HCT116 (cell line): ENCODE data around the gene ACSM3. TPM values are rescaled to one million over a fixed set of nuclear protein-coding genes. Genes with fewer than 3 reads are reported as not detected.

Experiments used
- ATAC-seq: fragments of 200-7000 bp; cut with Tn5 transposase; 2 replicates; pipeline ENCODE4 v1.9.1; 2020; ENCODE audit warnings: mild to moderate bottlenecking, moderate library complexity
- BruUV-seq: library from RNA; stranded (reverse); fragments of 400-500 nt; replicated peaks from 2 replicates; lab custom pipeline; 2021; lab: Mats Ljungman, UMichigan
- CTCF ChIA-PET: fragments of 300-600 bp; sonication (Branson Sonifier 250); formaldehyde crosslinking; loops from one replicate; lab custom pipeline; 2021; ENCODE audit warnings: antibody characterized with exemption; lab: Charles Lee
- POLR2A ChIA-PET: fragments of 300-600, 350-600 bp; sonication (Branson Sonifier 250); formaldehyde crosslinking; loops from one replicate; lab custom pipeline; 2021; ENCODE audit warnings: antibody characterized with exemption; lab: Charles Lee
- RAD21 ChIA-PET, 2 experiments: fragments of 300-600 bp; sonication (Branson Sonifier 250); formaldehyde crosslinking; loops; one replicate each; lab custom pipeline; 2023; ENCODE audit warnings: low total read pairs in 2 of 2; ENCODE audit not compliant: uncharacterized antibody in 2 of 2, unreplicated experiment in 2 of 2, low non-redundant PET in 1 of 2; lab: Charles Lee
- DNase-seq: peaks from one replicate; pipeline ENCODE4 v3.0.0-alpha.2; 2010; ENCODE audit warnings: low read depth, low spot score
- H2AFZ ChIP-seq: fragments of 200-600 bp; shearing (Covaris generic), sonication (generic); 2 replicates; pipeline ENCODE4 v1.6.1; 2017; ENCODE audit warnings: low read depth, mixed run types, mixed read lengths, antibody characterized with exemption, low read length; ENCODE audit not compliant: poor library complexity, severe bottlenecking
- H3K27ac ChIP-seq: 2 replicates; pipeline ENCODE4 v1.5.1; 2012; ENCODE audit warnings: low read depth, low read length
- H3K27me3 ChIP-seq: fragments of 200-600 bp; sonication (generic); 2 replicates; pipeline ENCODE4 v1.6.1; 2016; ENCODE audit warnings: mixed run types, low read length, mixed read lengths; ENCODE audit not compliant: insufficient read depth
- H3K36me3 ChIP-seq, 2 experiments: fragments of 200-500 bp in 1 of 2; fragments of 200-600 bp in 1 of 2; sonication (Bioruptor generic) in 1 of 2; sonication (generic) in 1 of 2; 2 replicates each; pipeline versions ENCODE4 v1.5.1 to v1.6.1; 2014 to 2016; ENCODE audit warnings: low read length in 2 of 2, inconsistent platforms in 1 of 2, mixed read lengths in 1 of 2, mixed run types in 1 of 2; ENCODE audit not compliant: insufficient read depth in 2 of 2, control insufficient read depth in 1 of 2
- H3K4me1 ChIP-seq, 2 experiments: fragments of 200-600 bp in 1 of 2; sonication (generic) in 1 of 2; 2 replicates each; pipeline versions ENCODE4 v1.5.1 to v1.6.1; 2012 to 2017; ENCODE audit warnings: low read length in 2 of 2, inconsistent platforms in 1 of 2, mild to moderate bottlenecking in 1 of 2, mixed read lengths in 1 of 2, mixed run types in 1 of 2, moderate library complexity in 1 of 2; ENCODE audit not compliant: insufficient read depth in 2 of 2, control insufficient read depth in 1 of 2
- H3K4me2 ChIP-seq: fragments of 200-600 bp; sonication (generic); 2 replicates; pipeline ENCODE4 v1.6.1; 2017; ENCODE audit warnings: mixed run types, low read length, mixed read lengths
- H3K4me3 ChIP-seq, 2 experiments: fragments of 200-600 bp in 1 of 2; sonication (generic) in 1 of 2; replicated peaks in 1 of 2; 2 replicates each; pipeline ENCODE4 v1.5.1; 2011 to 2016; ENCODE audit warnings: low read length in 2 of 2, control low read depth in 1 of 2, low read depth in 1 of 2, mild to moderate bottlenecking in 1 of 2, mixed read lengths in 1 of 2, mixed run types in 1 of 2
- H3K79me2 ChIP-seq: fragments of 200-600 bp; sonication (generic); 2 replicates; pipeline ENCODE4 v1.6.1; 2017; ENCODE audit warnings: mild to moderate bottlenecking, mixed run types, low read length, moderate library complexity, mixed read lengths; ENCODE audit not compliant: insufficient read depth
- H3K9ac ChIP-seq: fragments of 200-600 bp; sonication (generic); 2 replicates; pipeline ENCODE4 v1.6.1; 2016; ENCODE audit warnings: low read length, mixed read lengths
- H3K9me2 ChIP-seq: fragments of 200-600 bp; sonication (generic), shearing (Covaris generic); 2 replicates; pipeline ENCODE4 v1.6.1; 2017; ENCODE audit warnings: mixed run types, mild to moderate bottlenecking, moderate library complexity; ENCODE audit not compliant: insufficient read depth
- H3K9me3 ChIP-seq, 2 experiments: fragments of 200-500 bp in 1 of 2; fragments of 200-600 bp in 1 of 2; sonication (Bioruptor generic) in 1 of 2; sonication (generic) in 1 of 2; 2 replicates each; pipeline ENCODE4 v1.6.1; 2014 to 2017; ENCODE audit warnings: low read length in 2 of 2, mixed read lengths in 2 of 2, inconsistent platforms in 1 of 2, low read depth in 1 of 2, mild to moderate bottlenecking in 1 of 2, mixed run types in 1 of 2, moderate library complexity in 1 of 2; ENCODE audit not compliant: control insufficient read depth in 1 of 2, insufficient read depth in 1 of 2
- H4K20me1 ChIP-seq: fragments of 200-600 bp; sonication (generic), shearing (Covaris generic); 2 replicates; pipeline ENCODE4 v1.6.1; 2017; ENCODE audit warnings: mixed run types, mild to moderate bottlenecking, moderate library complexity; ENCODE audit not compliant: insufficient read depth
- CBX3 ChIP-seq: IDR thresholded peaks from 2 replicates; pipeline ENCODE4 v1.6.1; 2012; ENCODE audit warnings: low read depth
- EGR1 ChIP-seq: IDR thresholded peaks from 2 replicates; pipeline ENCODE4 v1.6.1; 2012; ENCODE audit warnings: low read depth
- FOSL1 ChIP-seq: IDR thresholded peaks from 2 replicates; pipeline ENCODE4 v1.6.1; 2012; ENCODE audit warnings: low read depth
- MAX ChIP-seq: IDR thresholded peaks from 2 replicates; pipeline ENCODE4 v1.6.1; 2012
- POLR2A ChIP-seq: IDR thresholded peaks from 2 replicates; pipeline ENCODE4 v1.7.0; 2011; ENCODE audit warnings: borderline replicate concordance; ENCODE audit not compliant: insufficient read depth, insufficient read length; ENCODE audit errors: extremely low read depth
- RAD21 ChIP-seq: IDR thresholded peaks from 2 replicates; pipeline ENCODE4 v1.6.1; 2012; ENCODE audit warnings: low read depth, mild to moderate bottlenecking
- SRF ChIP-seq: IDR thresholded peaks from 2 replicates; pipeline ENCODE4 v1.6.1; 2012; ENCODE audit warnings: low read depth
- TCF7L2 ChIP-seq: IDR thresholded peaks from 2 replicates; pipeline ENCODE4 v1.7.0; 2011; ENCODE audit warnings: borderline replicate concordance, inconsistent platforms; ENCODE audit not compliant: insufficient read depth, insufficient read length; ENCODE audit errors: extremely low read depth
- YY1 ChIP-seq: IDR thresholded peaks from 2 replicates; pipeline ENCODE4 v1.6.1; 2011; ENCODE audit warnings: low read length, low read depth, moderate library complexity, mild to moderate bottlenecking; ENCODE audit not compliant: insufficient replicate concordance; ENCODE audit errors: extremely low read depth
- ZBTB33 ChIP-seq: IDR thresholded peaks from 2 replicates; pipeline ENCODE4 v1.6.1; 2011; ENCODE audit warnings: mild to moderate bottlenecking, low read length, moderate library complexity; ENCODE audit not compliant: insufficient replicate concordance; ENCODE audit errors: extremely low read depth
- ZFX ChIP-seq: fragments of 450-650 bp; IDR thresholded peaks from 2 replicates; pipeline ENCODE4 v1.6.1; 2017
- intact Hi-C: fragments of 100-400 bp; cut with micrococcal nuclease; formaldehyde crosslinking; loops from 2 replicates; pipeline ENCODE4 v1.10.0; 2022
- total RNA-seq: library from RNA; stranded (reverse); gene quantifications from one replicate; pipeline ENCODE4 v1.2.1, GENCODE V29; 2021; ENCODE audit not compliant: unreplicated experiment
- TF ChIP-seq, protein P1 (sequence below), 3 experiments: fragments of 200-600 bp in 1 of 3; sonication (generic) in 1 of 3; IDR thresholded peaks in 2 of 3; conservative IDR thresholded peaks in 1 of 3; 2 replicates each; pipeline ENCODE4 v1.5.1; 2012 to 2017; ENCODE audit warnings: low read depth in 2 of 3, low read length in 2 of 3, antibody characterized with exemption in 1 of 3, borderline replicate concordance in 1 of 3, control low read depth in 1 of 3, mild to moderate bottlenecking in 1 of 3, mixed read lengths in 1 of 3, mixed run types in 1 of 3, moderate library complexity in 1 of 3; ENCODE audit not compliant: insufficient read depth in 1 of 3

The ACSM3 gene
- total RNA-seq, 1 experiment from 2014 or later: 15.0 TPM

GRCh38 chr16:20846030-20846429 lies 82.2 kb downstream of the ACSM3 start:
- no peak for ATAC-seq
- CTCF ChIA-PET: no interaction called here
- H3K4me1 ChIP-seq: peaks cover 1 to 3% of the 10 kb centered on the region in 2 experiments; a peak in 3 of 4 replicates
- H3K27me3 ChIP-seq: no peaks in the 10 kb centered on the region
- H2AFZ ChIP-seq: no peak overlapping the region
- RAD21 ChIA-PET: no interaction called here
- POLR2A ChIA-PET: no interaction called here
- DNase-seq: no peak
- H3K4me3 ChIP-seq: no peak overlapping the region
- peaks cover 0 to under 1% of the 10 kb centered on the region in 2 experiments; a peak in 1 of 4 replicates for H3K36me3 ChIP-seq
- no peaks in the 10 kb centered on the region for H4K20me1 ChIP-seq
- H3K9me2 ChIP-seq: no peaks in the 10 kb centered on the region
- H3K9ac ChIP-seq: no peak overlapping the region
- TF ChIP-seq MAX (no peak), POLR2A (no peak), ZFX (no peak), EGR1 (no peak)
- BruUV-seq: no TSS peak
- H3K27ac ChIP-seq: no peak overlapping the region
- no peak overlapping the region for H3K4me2 ChIP-seq
- H3K9me3 ChIP-seq: no peaks in the 10 kb centered on the region
- no peaks in the 10 kb centered on the region for H3K79me2 ChIP-seq
- intact Hi-C loops: no loop called here

- ATAC-seq (no peak), DNase-seq (no peak)
- no peak overlapping the region for H3K4me3 ChIP-seq
- H3K79me2 ChIP-seq: no peaks in the 10 kb centered on the region
- no peak overlapping the region for H2AFZ ChIP-seq
- TF ChIP-seq CBX3 (no peak), SRF (no peak), POLR2A (no peak), FOSL1 (no peak), TCF7L2 (no peak), RAD21 (no peak), ZBTB33 (no peak), YY1 (no peak)
- TF ChIP-seq, protein P1, sequence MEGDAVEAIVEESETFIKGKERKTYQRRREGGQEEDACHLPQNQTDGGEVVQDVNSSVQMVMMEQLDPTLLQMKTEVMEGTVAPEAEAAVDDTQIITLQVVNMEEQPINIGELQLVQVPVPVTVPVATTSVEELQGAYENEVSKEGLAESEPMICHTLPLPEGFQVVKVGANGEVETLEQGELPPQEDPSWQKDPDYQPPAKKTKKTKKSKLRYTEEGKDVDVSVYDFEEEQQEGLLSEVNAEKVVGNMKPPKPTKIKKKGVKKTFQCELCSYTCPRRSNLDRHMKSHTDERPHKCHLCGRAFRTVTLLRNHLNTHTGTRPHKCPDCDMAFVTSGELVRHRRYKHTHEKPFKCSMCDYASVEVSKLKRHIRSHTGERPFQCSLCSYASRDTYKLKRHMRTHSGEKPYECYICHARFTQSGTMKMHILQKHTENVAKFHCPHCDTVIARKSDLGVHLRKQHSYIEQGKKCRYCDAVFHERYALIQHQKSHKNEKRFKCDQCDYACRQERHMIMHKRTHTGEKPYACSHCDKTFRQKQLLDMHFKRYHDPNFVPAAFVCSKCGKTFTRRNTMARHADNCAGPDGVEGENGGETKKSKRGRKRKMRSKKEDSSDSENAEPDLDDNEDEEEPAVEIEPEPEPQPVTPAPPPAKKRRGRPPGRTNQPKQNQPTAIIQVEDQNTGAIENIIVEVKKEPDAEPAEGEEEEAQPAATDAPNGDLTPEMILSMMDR (IDR thresholded peaks at IDR 0.05 in 2 of 3, conservative IDR thresholded peaks at IDR 0.05 in 1 of 3; ENCODE audit: borderline replicate concordance in 1 of 3, insufficient read depth in 1 of 3, low read depth in 2 of 3, low read length in 2 of 3): no peak
- H3K36me3 ChIP-seq: no peaks in the 10 kb centered on the region; a peak in 1 of 4 replicates
- no peaks in the 10 kb centered on the region for H4K20me1 ChIP-seq
- H3K9me3 ChIP-seq: no peaks in the 10 kb centered on the region
- POLR2A ChIA-PET: no interaction called here
- BruUV-seq: no TSS peak
- H3K27ac ChIP-seq: no peak overlapping the region
- H3K9me2 ChIP-seq: no peaks in the 10 kb centered on the region
- H3K27me3 ChIP-seq: no peaks in the 10 kb centered on the region
- intact Hi-C loops: no loop called here
- RAD21 ChIA-PET: no interaction called here
- H3K9ac ChIP-seq: no peak overlapping the region
- peaks cover 6 to 8% of the 10 kb centered on the region in 2 experiments for H3K4me1 ChIP-seq
- CTCF ChIA-PET: no interaction called here
- H3K4me2 ChIP-seq: no peak overlapping the region
Observed at GRCh38 chr16:20846551-20846950, 82.7 kb downstream of the ACSM3 start.
